ENCODE data around the gene DNPEP. TPM values are rescaled to one million over a fixed set of nuclear protein-coding genes. Genes with fewer than 3 reads are reported as not detected.

DNPEP gene
- total and polyA plus RNA-seq, 2 of the 4 experiments (the other 2 are of a cell fraction) = 74.2 to 89.4 TPM

DNA sequence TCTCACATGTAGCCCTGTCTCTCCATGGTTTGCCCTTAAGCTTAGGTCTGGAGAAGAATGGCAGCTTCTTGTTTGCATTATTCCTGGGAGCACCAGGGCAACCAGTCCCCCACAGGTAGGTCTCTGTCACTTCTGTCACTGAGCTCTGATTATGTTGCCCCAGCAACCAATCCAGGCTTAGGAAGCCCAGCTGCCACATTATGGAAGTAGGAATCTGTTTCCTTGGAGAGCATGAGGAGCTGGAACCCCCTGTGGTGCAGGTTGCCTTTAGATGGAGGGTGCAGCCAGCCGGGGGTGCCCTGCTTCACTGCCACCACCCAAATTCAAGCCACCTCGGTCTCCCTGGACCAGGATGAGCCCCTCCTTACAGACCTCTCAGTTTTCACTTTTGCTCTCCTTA, 60.0 kb downstream of the DNPEP start:
- in situ Hi-C loops (cut with MboI; ENCODE audit: low sequenced_read_pairs) (no loop called here), intact Hi-C loops (cut with micrococcal nuclease) (no loop called here), dilution Hi-C loops (cut with HindIII; ENCODE audit: low sequenced_read_pairs, unreplicated experiment) (no loop called here)
- H3K23ac ChIP-seq (ENCODE audit: low read depth, low read length) = no peak overlapping the region
- H3K4me2 ChIP-seq (ENCODE audit: low read depth, low read length) = no peak overlapping the region
- no peak overlapping the region for H2BK20ac ChIP-seq (ENCODE audit: low read depth, low read length)
- no peak overlapping the region for H3K14ac ChIP-seq (replicated peaks; ENCODE audit: low read depth, low read length)
- ATAC-seq (ENCODE audit: low read depth) (no peak), DNase-seq (no peak)
- H2AK9ac ChIP-seq (replicated peaks; ENCODE audit: low read depth, low read length, poor library complexity) = no peak overlapping the region
- H3K56ac ChIP-seq (ENCODE audit: extremely low read depth, insufficient read depth, low read length) = no peak overlapping the region
- H3K4me1 ChIP-seq (ENCODE audit: control insufficient read depth, insufficient read depth, low read length) = no peaks in the 10 kb centered on the region
- H4K8ac ChIP-seq (ENCODE audit: low read depth in 2 of 2, low read length in 2 of 2) = no peak overlapping the region
- no peak overlapping the region for H2AFZ ChIP-seq (replicated peaks; ENCODE audit: low read length, poor library complexity)
- no peak overlapping the region for H2BK15ac ChIP-seq (ENCODE audit: low read depth, low read length)
- H3K79me1 ChIP-seq (ENCODE audit: low read depth in 1 of 2, low read length in 2 of 2) = no peaks in the 10 kb centered on the region
- H2BK120ac ChIP-seq (ENCODE audit: low read depth, low read length) = no peak overlapping the region
- no peak overlapping the region for H3K18ac ChIP-seq (ENCODE audit: low read depth, low read length)
- H3K4me3 ChIP-seq (ENCODE audit: insufficient read depth, low read depth, low read length) = no peak overlapping the region
- H4K20me1 ChIP-seq (ENCODE audit: insufficient read depth, low read length) = no peaks in the 10 kb centered on the region
- no peak overlapping the region for H3K27ac ChIP-seq (ENCODE audit: insufficient read depth, low read length)
- no CpG with 5 or more reads among the region's 2 CpGs for WGBS, 2 experiments (ENCODE audit: extremely low coverage in 2 of 2, insufficient read length in 1 of 2)
- H3K4ac ChIP-seq (ENCODE audit: low read depth, low read length) = no peak overlapping the region
- H4K91ac ChIP-seq (ENCODE audit: insufficient read depth, low read depth, low read length) = no peak overlapping the region
- H3K9me3 ChIP-seq (ENCODE audit: control insufficient read depth, insufficient read depth, low read length) = no peaks in the 10 kb centered on the region; the same call in 1 of the 2 replicates
- H3K9ac ChIP-seq (ENCODE audit: low read depth, low read length) = no peak overlapping the region
- H4K5ac ChIP-seq (ENCODE audit: low read depth, low read length) = no peak overlapping the region
- no TSS peak for BruUV-seq (replicated peaks)
- no peak overlapping the region for H2BK5ac ChIP-seq (ENCODE audit: low read depth, low read length, poor library complexity, severe bottlenecking)
- no peaks in the 10 kb centered on the region for H3K36me3 ChIP-seq (ENCODE audit: control insufficient read depth, insufficient read depth, low read length)
- H3K27me3 ChIP-seq (ENCODE audit: control insufficient read depth, insufficient read depth, low read length) = peaks cover 60% of the 10 kb centered on the region
- CTCF ChIA-PET = no interaction called here
- POLR2A ChIA-PET (ENCODE audit: unreplicated experiment) = no interaction called here
- H2AK5ac ChIP-seq (ENCODE audit: low read depth, low read length) = no peak overlapping the region
- H3K9me1 ChIP-seq (ENCODE audit: insufficient read depth, low read length) = no peaks in the 10 kb centered on the region
- TF ChIP-seq MXI1 (IDR thresholded peaks at IDR 0.05; ENCODE audit: borderline replicate concordance, low read depth, low read length) (no peak), RFX5 (IDR thresholded peaks at IDR 0.05; ENCODE audit: low read depth, low read length) (no peak), RAD21 (IDR thresholded peaks at IDR 0.05; ENCODE audit: low read length) (no peak), CEBPB (IDR thresholded peaks at IDR 0.05; ENCODE audit: low read depth, low read length) (no peak), POLR2A (IDR thresholded peaks at IDR 0.05; ENCODE audit: low read depth, low read length) (no peak), BHLHE40 (IDR thresholded peaks at IDR 0.05; ENCODE audit: low read depth, low read length) (no peak), NFE2L2 (IDR thresholded peaks at IDR 0.05; ENCODE audit: low read depth, low read length) (no peak), FOS (IDR thresholded peaks at IDR 0.05; ENCODE audit: low read depth, low read length) (no peak), MAFK (IDR thresholded peaks at IDR 0.05; ENCODE audit: low read depth, low read length) (no peak), MAZ (IDR thresholded peaks at IDR 0.05; ENCODE audit: borderline replicate concordance, low read depth, low read length) (no peak), RCOR1 (IDR thresholded peaks at IDR 0.05; ENCODE audit: insufficient replicate concordance, low read length) (no peak), CHD1 (IDR thresholded peaks at IDR 0.05; ENCODE audit: low read depth, low read length) (no peak)
- TF ChIP-seq, protein P1, sequence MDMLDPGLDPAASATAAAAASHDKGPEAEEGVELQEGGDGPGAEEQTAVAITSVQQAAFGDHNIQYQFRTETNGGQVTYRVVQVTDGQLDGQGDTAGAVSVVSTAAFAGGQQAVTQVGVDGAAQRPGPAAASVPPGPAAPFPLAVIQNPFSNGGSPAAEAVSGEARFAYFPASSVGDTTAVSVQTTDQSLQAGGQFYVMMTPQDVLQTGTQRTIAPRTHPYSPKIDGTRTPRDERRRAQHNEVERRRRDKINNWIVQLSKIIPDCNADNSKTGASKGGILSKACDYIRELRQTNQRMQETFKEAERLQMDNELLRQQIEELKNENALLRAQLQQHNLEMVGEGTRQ (IDR thresholded peaks at IDR 0.05; ENCODE audit: low read depth, low read length) = no peak
- TF ChIP-seq, protein P2, sequence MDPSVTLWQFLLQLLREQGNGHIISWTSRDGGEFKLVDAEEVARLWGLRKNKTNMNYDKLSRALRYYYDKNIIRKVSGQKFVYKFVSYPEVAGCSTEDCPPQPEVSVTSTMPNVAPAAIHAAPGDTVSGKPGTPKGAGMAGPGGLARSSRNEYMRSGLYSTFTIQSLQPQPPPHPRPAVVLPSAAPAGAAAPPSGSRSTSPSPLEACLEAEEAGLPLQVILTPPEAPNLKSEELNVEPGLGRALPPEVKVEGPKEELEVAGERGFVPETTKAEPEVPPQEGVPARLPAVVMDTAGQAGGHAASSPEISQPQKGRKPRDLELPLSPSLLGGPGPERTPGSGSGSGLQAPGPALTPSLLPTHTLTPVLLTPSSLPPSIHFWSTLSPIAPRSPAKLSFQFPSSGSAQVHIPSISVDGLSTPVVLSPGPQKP (IDR thresholded peaks at IDR 0.05; ENCODE audit: borderline replicate concordance, low read depth, low read length) = no peak
- TF ChIP-seq, protein P3, sequence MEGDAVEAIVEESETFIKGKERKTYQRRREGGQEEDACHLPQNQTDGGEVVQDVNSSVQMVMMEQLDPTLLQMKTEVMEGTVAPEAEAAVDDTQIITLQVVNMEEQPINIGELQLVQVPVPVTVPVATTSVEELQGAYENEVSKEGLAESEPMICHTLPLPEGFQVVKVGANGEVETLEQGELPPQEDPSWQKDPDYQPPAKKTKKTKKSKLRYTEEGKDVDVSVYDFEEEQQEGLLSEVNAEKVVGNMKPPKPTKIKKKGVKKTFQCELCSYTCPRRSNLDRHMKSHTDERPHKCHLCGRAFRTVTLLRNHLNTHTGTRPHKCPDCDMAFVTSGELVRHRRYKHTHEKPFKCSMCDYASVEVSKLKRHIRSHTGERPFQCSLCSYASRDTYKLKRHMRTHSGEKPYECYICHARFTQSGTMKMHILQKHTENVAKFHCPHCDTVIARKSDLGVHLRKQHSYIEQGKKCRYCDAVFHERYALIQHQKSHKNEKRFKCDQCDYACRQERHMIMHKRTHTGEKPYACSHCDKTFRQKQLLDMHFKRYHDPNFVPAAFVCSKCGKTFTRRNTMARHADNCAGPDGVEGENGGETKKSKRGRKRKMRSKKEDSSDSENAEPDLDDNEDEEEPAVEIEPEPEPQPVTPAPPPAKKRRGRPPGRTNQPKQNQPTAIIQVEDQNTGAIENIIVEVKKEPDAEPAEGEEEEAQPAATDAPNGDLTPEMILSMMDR (conservative IDR thresholded peaks at IDR 0.05; ENCODE audit: low read depth, low read length) = no peak

Measured in IMR-90 (cell line).